Activated B cell treated with CpG ODN at 0.5 μM for 24 hours (primary cell): ENCODE results near the gene HDAC10. TPM values are rescaled to one million over a fixed set of nuclear protein-coding genes. Genes with fewer than 3 reads are reported as not detected.
A peak's percentile ranks its signal among the peaks of the same experiment; 100 is the strongest.

ENCODE experiments used
- ATAC-seq: fragments of 200-7000 bp; cut with Tn5 transposase; one replicate; pipeline ENCODE4 v1.10.0; 2021; ENCODE audit warnings: low read depth, mild to moderate bottlenecking, moderate library complexity
- CTCF ChIA-PET: fragments of 350-600 bp; sonication (Branson Sonifier 250); formaldehyde crosslinking; loops from one replicate; lab custom pipeline; 2021; ENCODE audit warnings: antibody characterized with exemption; lab: Charles Lee
- POLR2A ChIA-PET: fragments of 350-600 bp; sonication (Branson Sonifier 250); formaldehyde crosslinking; loops from one replicate; lab custom pipeline; 2021; ENCODE audit warnings: antibody characterized with exemption; lab: Charles Lee
- DNase-seq: peaks from one replicate; pipeline ENCODE4 v3.0.0; 2022
- H3K27ac Mint-ChIP-seq: one replicate; pipeline ENCODE4 v1.8.0; 2020; ENCODE audit warnings: mixed read lengths
- H3K27me3 Mint-ChIP-seq: one replicate; pipeline ENCODE4 v1.8.0; 2021; ENCODE audit warnings: mixed read lengths
- H3K36me3 Mint-ChIP-seq: one replicate; pipeline ENCODE4 v1.8.0; 2021; ENCODE audit warnings: low read depth, mixed read lengths
- H3K4me1 Mint-ChIP-seq: one replicate; pipeline ENCODE4 v1.8.0; 2021; ENCODE audit warnings: mixed read lengths
- H3K4me3 Mint-ChIP-seq: one replicate; pipeline ENCODE4 v1.8.0; 2020; ENCODE audit warnings: mild to moderate bottlenecking, mixed read lengths
- H3K9me3 Mint-ChIP-seq: one replicate; pipeline ENCODE4 v1.8.0; 2020; ENCODE audit warnings: mixed read lengths
- CTCF ChIP-seq: fragments of 200-600 bp; IDR thresholded peaks from one replicate; pipeline ENCODE4 v1.8.0; 2022; ENCODE audit warnings: antibody characterized with exemption, mild to moderate bottlenecking
- intact Hi-C: fragments of 100-400 bp; cut with micrococcal nuclease; formaldehyde crosslinking; loops from one replicate; pipeline ENCODE4 v1.15.1; 2024
- total RNA-seq: library from RNA; stranded (reverse); gene quantifications from 2 replicates; pipeline ENCODE4 v1.2.3, GENCODE V29; 2022

Gene HDAC10
- total RNA-seq, 1 donor from 2014 or later: 68.2 TPM

- H3K27ac Mint-ChIP-seq: no peak overlapping the region
- H3K4me3 Mint-ChIP-seq: peak overlapping the region; percentile 56
- H3K27me3 Mint-ChIP-seq: peaks cover 6% of the 10 kb centered on the region
- TF ChIP-seq CTCF: no peak
- POLR2A ChIA-PET: interaction anchor here (0.5 to 6.5 kb wide), 15 partner anchors 8 to 358 kb away, joined by 3 to 74 read pairs (median 4); partner anchors contain the start of genes DENND6B, HDAC10, PLXNB2 and SCO2
- intact Hi-C loops: loop anchor here (1.0 to 5.0 kb wide), 2 partner anchors 10 to 48 kb away; partner anchors contain the start of gene PPP6R2
- ATAC-seq (no peak), DNase-seq (no peak)
- H3K4me1 Mint-ChIP-seq: peaks cover 49% of the 10 kb centered on the region
- H3K36me3 Mint-ChIP-seq: no peaks in the 10 kb centered on the region
- no peaks in the 10 kb centered on the region for H3K9me3 Mint-ChIP-seq
- CTCF ChIA-PET: interaction anchor here (1.3 to 1.8 kb wide), 4 partner anchors 12 to 33 kb away, joined by 3 to 6 read pairs (median 5); no protein-coding TSS in a partner anchor
Measured at GRCh38 chr22:50294319-50294656, 43.2 kb upstream of the HDAC10 start.

- ATAC-seq (peak; percentile 51), DNase-seq (no peak)
- Mint-ChIP-seq H3K4me1 (peaks cover 47% of the 10 kb centered on the region), H3K36me3 (no peaks in the 10 kb centered on the region), H3K4me3 (peak overlapping the region; percentile 56), H3K9me3 (no peaks in the 10 kb centered on the region), H3K27me3 (peaks cover 6% of the 10 kb centered on the region), H3K27ac (no peak overlapping the region)
- intact Hi-C loops: loop anchor here (1.0 to 5.0 kb wide), 3 partner anchors 11 to 49 kb away; partner anchors contain the start of genes MAPK11 and PPP6R2
- ChIA-PET CTCF (interaction anchor here (1.3 to 1.8 kb wide), 4 partner anchors 12 to 34 kb away, joined by 3 to 6 read pairs (median 5); no protein-coding TSS in a partner anchor), POLR2A (interaction anchor here (0.5 to 6.5 kb wide), 19 partner anchors 8 to 358 kb away, joined by 3 to 74 read pairs (median 4); partner anchors contain the start of genes DENND6B, HDAC10, PLXNB2 and SCO2)
- TF ChIP-seq CTCF: no peak
Measured at GRCh38 chr22:50293441-50294318, 42.6 kb upstream of the HDAC10 start.

GRCh38 chr22:50292643-50293440, 41.8 kb upstream of the HDAC10 start:
- no peaks in the 10 kb centered on the region for H3K9me3 Mint-ChIP-seq
- peak overlapping the region; percentile 64 for H3K4me3 Mint-ChIP-seq
- H3K27me3 Mint-ChIP-seq: peaks cover 6% of the 10 kb centered on the region
- no peak for DNase-seq
- H3K36me3 Mint-ChIP-seq: no peaks in the 10 kb centered on the region
- TF ChIP-seq CTCF: no peak
- ChIA-PET POLR2A (interaction anchor here (1.0 to 6.5 kb wide), 11 partner anchors 9 to 177 kb away, joined by 3 to 74 read pairs (median 7); partner anchors contain the start of genes DENND6B, HDAC10 and PLXNB2), CTCF (interaction anchor here (1.0 to 2.5 kb wide), 4 partner anchors 16 to 49 kb away, joined by 4 to 7 read pairs (median 4); partner anchors contain the start of gene DENND6B)
- peaks cover 46% of the 10 kb centered on the region for H3K4me1 Mint-ChIP-seq
- ATAC-seq: peak; percentile 84
- intact Hi-C loops: loop anchor here (1.0 to 5.0 kb wide), 4 partner anchors 21 to 49 kb away; partner anchors contain the start of genes DENND6B, MAPK11 and PPP6R2
- H3K27ac Mint-ChIP-seq: peak overlapping the region; percentile 63

- H3K27ac Mint-ChIP-seq: no peak overlapping the region
- no peak for TF ChIP-seq CTCF
- no peaks in the 10 kb centered on the region for H3K36me3 Mint-ChIP-seq
- H3K4me3 Mint-ChIP-seq: no peak overlapping the region
- no peaks in the 10 kb centered on the region for H3K9me3 Mint-ChIP-seq
- H3K4me1 Mint-ChIP-seq: peaks cover 36% of the 10 kb centered on the region
- ATAC-seq: no peak
- ChIA-PET CTCF (interaction anchor here (0.7 to 1.1 kb wide), 2 partner anchors 14 kb away, joined by 3 to 4 read pairs; no protein-coding TSS in a partner anchor), POLR2A (interaction anchor here (0.9 to 6.5 kb wide), 2 partner anchors 15 to 33 kb away, joined by 4 to 74 read pairs; partner anchors contain the start of gene PLXNB2)
- intact Hi-C loops: loop anchor here (5.0 kb wide), 1 partner anchor 52 kb away; the partner anchor contains the start of gene PPP6R2
- H3K27me3 Mint-ChIP-seq: peaks cover 6% of the 10 kb centered on the region
- no peak for DNase-seq
Measured at GRCh38 chr22:50289942-50290630, 39.0 kb upstream of the HDAC10 start.
